Bronchial epithelial cell (primary cell): Measurements from ENCODE around the gene RGL3. TPM values are rescaled to one million over a fixed set of nuclear protein-coding genes. Genes with fewer than 3 reads are reported as not detected.

Source experiments
- DNase-seq: peaks from one replicate; pipeline ENCODE4 v3.0.0-alpha.2; 2010; ENCODE audit warnings: low read depth
- FAIRE-seq: peaks from 2 replicates; lab custom pipeline; 2011; peaks lifted over from hg19 to GRCh38; lab: Jason Lieb, UNC
- H3K27me3 ChIP-seq: 2 replicates; pipeline ENCODE4 v1.5.1; 2011; ENCODE audit warnings: low read length; ENCODE audit not compliant: control insufficient read depth, insufficient read depth
- H3K36me3 ChIP-seq: 2 replicates; pipeline ENCODE4 v1.5.1; 2011; ENCODE audit warnings: low read length; ENCODE audit not compliant: control insufficient read depth, insufficient read depth
- H3K4me3 ChIP-seq: 2 replicates; pipeline ENCODE4 v1.5.1; 2011; ENCODE audit warnings: mild to moderate bottlenecking, low read depth, low read length, control low read depth
- CTCF ChIP-seq: IDR thresholded peaks from 2 replicates; pipeline ENCODE4 v1.5.1; 2011; ENCODE audit warnings: mild to moderate bottlenecking, moderate library complexity, low read length, control low read depth, inconsistent platforms; ENCODE audit not compliant: insufficient read depth, severe bottlenecking
- total RNA-seq: library from RNA; depleted of rRNA; stranded (reverse); fragments of >200 nt; gene quantifications from 2 replicates; pipeline ENCODE4 v1.2.1, GENCODE V29; 2014

The RGL3 gene
- total RNA-seq, 1 donor from 2014 or later = 0.26 TPM

GRCh38 chr19:11390933-11391680 is 28.0 kb downstream of the RGL3 start:
- H3K4me3 ChIP-seq = no peak overlapping the region
- no peaks in the 10 kb centered on the region for H3K27me3 ChIP-seq
- no peak for FAIRE-seq
- no peak for DNase-seq
- no peaks in the 10 kb centered on the region for H3K36me3 ChIP-seq
- TF ChIP-seq CTCF = no peak

- H3K27me3 ChIP-seq = no peaks in the 10 kb centered on the region
- no peak for DNase-seq
- FAIRE-seq = no peak
- H3K4me3 ChIP-seq = no peak overlapping the region
- no peaks in the 10 kb centered on the region for H3K36me3 ChIP-seq
- TF ChIP-seq CTCF = no peak
These were observed 28.8 kb downstream of the RGL3 start for GRCh38 chr19:11390359-11390758.

GRCh38 chr19:11387162-11388034 is 31.7 kb downstream of the RGL3 start:
- FAIRE-seq = no peak
- H3K36me3 ChIP-seq = no peaks in the 10 kb centered on the region
- no peak for DNase-seq
- peaks cover 5% of the 10 kb centered on the region for H3K27me3 ChIP-seq
- TF ChIP-seq CTCF = no peak
- no peak overlapping the region for H3K4me3 ChIP-seq

- TF ChIP-seq CTCF = no peak
- FAIRE-seq (no peak), DNase-seq (no peak)
- Histone ChIP-seq H3K36me3 (no peaks in the 10 kb centered on the region), H3K27me3 (peaks cover 5% of the 10 kb centered on the region), H3K4me3 (no peak overlapping the region)
These were observed 34.4 kb downstream of the RGL3 start for GRCh38 chr19:11384778-11385129.

GRCh38 chr19:11383706-11384048 is 35.4 kb downstream of the RGL3 start:
- DNase-seq (no peak), FAIRE-seq (no peak)
- Histone ChIP-seq H3K27me3 (peaks cover 5% of the 10 kb centered on the region), H3K4me3 (peak overlapping the region; percentile 14), H3K36me3 (no peaks in the 10 kb centered on the region)
- TF ChIP-seq CTCF = no peak
